Epithelial cell of proximal tubule (primary cell): ENCODE results near the gene SPTBN5. TPM values are rescaled to one million over a fixed set of nuclear protein-coding genes. Genes with fewer than 3 reads are reported as not detected.

Experiments used
- DNase-seq: peaks from one replicate; pipeline ENCODE4 v3.0.0-alpha.2; 2011; ENCODE audit warnings: low read depth
- H3K4me3 ChIP-seq: 2 replicates; pipeline ENCODE4 v1.5.1; 2011; ENCODE audit warnings: low read depth, mild to moderate bottlenecking, low read length
- CTCF ChIP-seq: conservative IDR thresholded peaks from 2 replicates; pipeline ENCODE4 v1.5.1; 2012; ENCODE audit warnings: low read depth, mild to moderate bottlenecking, low read length
- total RNA-seq: library from RNA; depleted of rRNA; stranded (reverse); fragments of >200 nt; gene quantifications from 2 replicates; pipeline ENCODE4 v1.2.3, GENCODE V29; 2015

SPTBN5 gene
- total RNA-seq, 1 donor from 2014 or later = 0.63 TPM

- H3K4me3 ChIP-seq = no peak overlapping the region
- no peak for DNase-seq
- no peak for TF ChIP-seq CTCF
Observed at GRCh38 chr15:41810651-41811431, 83.0 kb downstream of the SPTBN5 start.

GRCh38 chr15:41809526-41810220, 84.2 kb downstream of the SPTBN5 start:
- H3K4me3 ChIP-seq = no peak overlapping the region
- no peak for DNase-seq
- TF ChIP-seq CTCF = no peak

GRCh38 chr15:41809121-41809520, 84.7 kb downstream of the SPTBN5 start:
- no peak for TF ChIP-seq CTCF
- no peak overlapping the region for H3K4me3 ChIP-seq
- DNase-seq = no peak

- DNase-seq = no peak
- peak; percentile 54 for TF ChIP-seq CTCF
- H3K4me3 ChIP-seq = no peak overlapping the region
Observed at GRCh38 chr15:41806291-41807181, 87.3 kb downstream of the SPTBN5 start.

- no peak for TF ChIP-seq CTCF
- DNase-seq = no peak
- H3K4me3 ChIP-seq = no peak overlapping the region
Observed at GRCh38 chr15:41805711-41806110, 88.1 kb downstream of the SPTBN5 start.

- H3K4me3 ChIP-seq = no peak overlapping the region
- no peak for TF ChIP-seq CTCF
- DNase-seq = no peak
Observed at GRCh38 chr15:41804916-41805666, 88.8 kb downstream of the SPTBN5 start.
